Measurements from ENCODE around the gene RNASE2.
A peak's percentile ranks its signal among the peaks of the same experiment; 100 is the strongest.
"Not testable (repeated sequence)": the region's sequence is repeated elsewhere in the genome, so short reads cannot be mapped to it uniquely, and the experiment has no call there.

RNASE2 gene

GRCh38 chr14:20954736-20955537 lies at the start of gene RNASE2:
Gene RNASE2 (plus strand): TSS chr14:20955487. CDS start chr14:20955772, 285 bp downstream.
- DNase-seq (ENCODE audit: low read depth) = not testable (repeated sequence)

GRCh38 chr14:20905676-20906075 lies 49.6 kb upstream of the RNASE2 start:
- no peak for DNase-seq (ENCODE audit: low read depth)

DNA sequence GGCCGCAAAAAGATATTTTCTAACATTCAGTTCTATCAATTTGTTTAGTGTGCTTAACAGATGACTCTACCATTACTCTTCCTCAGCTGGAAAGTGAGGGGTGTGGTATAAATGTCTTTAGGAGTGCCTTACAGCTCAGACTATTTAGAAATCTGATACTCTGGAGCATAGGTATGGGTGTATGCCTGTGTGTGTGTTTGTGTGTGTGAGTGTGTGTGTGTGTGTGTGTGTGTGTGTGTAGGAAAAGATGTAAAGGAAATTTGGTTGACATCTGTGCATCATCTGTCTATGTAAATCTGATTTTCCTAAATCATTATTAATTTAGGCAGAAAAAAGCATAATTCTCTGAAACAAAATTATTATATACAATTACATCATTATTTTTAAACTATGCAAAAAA lies 48.1 kb upstream of the RNASE2 start:
- no peak for DNase-seq (ENCODE audit: low read depth)

DNA sequence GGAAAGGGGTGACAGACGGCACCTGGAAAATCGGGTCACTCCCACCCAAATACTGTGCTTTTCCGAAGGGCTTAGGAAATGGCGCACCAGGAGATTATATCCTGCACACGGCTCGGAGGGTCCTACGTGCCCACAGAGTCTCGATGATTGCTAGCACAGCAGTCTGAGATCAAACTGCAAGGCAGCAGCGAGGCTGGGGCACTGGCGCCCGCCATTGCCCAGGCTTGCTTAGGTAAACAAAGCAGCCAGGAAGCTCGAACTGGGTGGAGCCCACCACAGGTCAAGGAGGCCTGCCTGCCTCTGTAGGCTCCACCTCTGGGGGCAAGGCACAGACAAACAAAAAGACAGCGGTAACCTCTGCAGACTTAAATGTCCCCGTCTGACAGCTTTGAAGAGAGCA lies 44.5 kb upstream of the RNASE2 start:
- not testable (repeated sequence) for DNase-seq (ENCODE audit: low read depth)

DNA sequence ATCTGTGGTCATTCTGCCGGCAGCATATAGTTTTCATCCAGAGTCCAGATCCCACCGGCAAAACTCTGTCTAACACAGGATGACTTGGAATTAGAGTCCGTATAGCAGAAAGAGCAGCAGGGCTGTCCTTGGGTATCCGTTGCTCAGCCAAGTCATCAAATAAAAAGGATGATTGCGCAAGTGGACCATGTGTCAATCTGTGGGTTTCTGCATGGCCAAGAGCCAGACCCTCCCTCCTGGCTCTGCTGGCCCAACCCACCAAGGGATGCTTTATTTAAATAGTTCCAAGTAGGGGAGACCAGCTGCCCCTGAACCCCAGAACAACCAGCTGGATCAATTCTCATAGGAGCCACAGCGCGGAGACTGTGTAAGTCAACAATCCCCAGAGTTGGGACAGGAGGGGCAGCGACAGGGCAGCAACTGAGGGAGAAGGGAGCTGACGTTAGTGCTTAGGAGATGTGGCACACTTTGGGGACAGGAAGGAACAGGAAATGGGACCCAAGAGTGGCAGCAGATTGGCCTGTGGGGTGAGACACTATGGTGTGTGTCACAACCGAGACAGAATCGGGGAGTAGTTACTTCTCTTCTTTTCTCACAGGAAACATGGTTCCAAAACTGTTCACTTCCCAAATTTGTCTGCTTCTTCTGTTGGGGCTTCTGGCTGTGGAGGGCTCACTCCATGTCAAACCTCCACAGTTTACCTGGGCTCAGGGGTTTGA lies 36.1 kb upstream of the RNASE2 start:
- DNase-seq (ENCODE audit: low read depth) = not testable (repeated sequence)

DNA sequence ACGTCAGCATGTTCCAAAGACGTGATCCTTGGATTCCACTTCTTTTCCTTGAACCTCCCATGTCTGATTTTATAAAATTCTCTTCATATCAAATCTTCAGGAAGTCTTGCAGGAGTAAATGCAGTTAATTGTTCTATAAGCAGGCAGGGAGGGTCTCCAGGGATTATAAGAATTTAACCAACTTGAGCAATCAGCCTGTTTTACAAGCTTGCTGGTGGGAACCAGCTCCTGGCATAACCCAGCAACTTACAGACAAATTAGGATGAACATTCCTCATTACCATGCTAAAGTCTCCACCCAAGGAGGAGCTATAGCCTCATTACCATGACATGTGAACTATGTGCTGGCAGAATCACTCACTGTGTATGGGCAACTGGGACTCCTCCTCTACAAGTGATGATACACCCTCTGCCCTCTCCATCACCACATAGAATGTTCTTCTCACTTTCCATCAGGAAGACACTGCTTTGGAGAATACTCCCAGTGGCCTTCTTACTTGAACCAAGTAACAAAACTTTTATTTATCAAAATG lies 31.5 kb upstream of the RNASE2 start:
- not testable (repeated sequence) for DNase-seq (ENCODE audit: low read depth)

- peak; percentile 13 for DNase-seq (ENCODE audit: low read depth)
Observed at GRCh38 chr14:20934148-20934762, 21.0 kb upstream of the RNASE2 start.

GRCh38 chr14:20935303-20935984 lies 19.8 kb upstream of the RNASE2 start:
- no peak for DNase-seq (ENCODE audit: low read depth)

DNA sequence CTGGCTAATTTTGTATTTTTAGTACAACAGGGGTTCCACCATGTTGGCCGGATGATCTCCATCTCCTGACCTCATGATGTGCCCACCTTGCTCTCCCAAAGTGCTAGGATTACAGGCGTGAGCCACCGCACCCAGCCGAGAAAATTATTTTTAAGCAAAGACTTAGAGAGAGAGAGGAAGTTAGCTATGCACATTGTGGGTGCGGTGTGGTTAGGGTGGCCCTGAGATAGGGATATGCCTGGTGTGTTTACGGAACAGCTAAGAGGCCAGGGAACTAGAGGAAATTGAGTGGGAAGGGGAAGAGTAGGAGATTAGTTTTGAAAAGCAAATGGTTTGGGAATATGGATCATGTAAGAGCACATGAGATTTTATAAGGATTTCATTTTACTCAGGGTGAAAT lies 10.1 kb upstream of the RNASE2 start:
- not testable (repeated sequence) for DNase-seq (ENCODE audit: low read depth)

DNA sequence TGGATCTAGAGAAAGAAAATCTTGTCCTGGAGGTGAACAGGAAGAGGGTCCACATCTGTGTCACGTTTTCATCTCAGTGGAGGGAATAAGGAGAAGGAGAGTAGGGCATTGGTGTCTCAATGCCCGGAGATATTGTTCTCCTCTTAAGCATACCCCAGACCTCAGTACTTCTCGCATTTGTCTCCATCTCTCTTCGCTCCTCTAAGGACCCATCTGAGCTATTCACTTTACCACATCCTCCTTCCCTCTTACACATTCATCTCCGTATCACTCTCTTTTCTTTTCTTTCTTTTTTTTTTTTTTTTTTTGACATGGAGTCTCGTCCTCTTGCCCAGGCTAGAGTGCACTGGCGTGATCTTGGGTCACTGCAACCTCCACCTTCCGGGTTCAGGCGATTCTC lies 8.6 kb upstream of the RNASE2 start:
- DNase-seq (ENCODE audit: low read depth) = not testable (repeated sequence)

DNA sequence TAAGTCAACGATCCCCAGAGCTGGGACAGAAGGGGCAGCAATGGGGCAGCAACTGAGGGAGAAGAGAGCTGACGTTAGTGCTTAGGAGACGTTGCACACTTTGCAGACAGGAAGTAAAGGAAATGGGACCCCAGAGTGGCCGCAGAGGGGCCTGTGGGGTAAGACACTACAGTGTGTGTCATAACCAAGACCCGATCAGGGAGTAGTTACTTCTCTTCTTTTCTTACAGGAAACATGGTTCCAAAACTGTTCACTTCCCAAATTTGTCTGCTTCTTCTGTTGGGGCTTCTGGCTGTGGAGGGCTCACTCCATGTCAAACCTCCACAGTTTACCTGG lies 219 bp downstream of the RNASE2 start:
- not testable (repeated sequence) for DNase-seq (ENCODE audit: low read depth)

GRCh38 chr14:20956376-20956976 lies 1.2 kb downstream of the RNASE2 start:
- no peak for DNase-seq (ENCODE audit: low read depth)

DNA sequence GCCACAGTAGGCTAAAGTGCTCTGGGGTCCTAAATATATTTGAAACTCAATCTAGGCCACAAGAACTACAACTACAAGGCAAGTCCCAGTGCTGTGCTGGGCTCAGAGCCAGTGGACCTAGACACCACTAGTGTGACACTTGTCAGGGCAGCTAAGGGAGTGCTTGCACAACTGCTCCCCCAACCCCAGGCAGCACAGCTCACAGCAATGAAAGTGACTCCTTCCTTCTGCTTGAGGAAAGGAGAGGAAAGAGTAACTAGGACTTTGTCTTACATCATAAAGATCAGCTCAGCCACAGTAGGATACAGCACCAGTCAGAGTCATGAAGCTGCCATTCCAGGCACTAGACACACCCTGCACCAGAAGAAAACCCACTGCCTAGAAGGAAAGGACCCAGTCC lies 3.7 kb downstream of the RNASE2 start:
- DNase-seq (ENCODE audit: low read depth) = not testable (repeated sequence)

GRCh38 chr14:20969336-20969735 lies 14.0 kb downstream of the RNASE2 start:
- no peak for DNase-seq (ENCODE audit: low read depth)

GRCh38 chr14:20970647-20970982 lies 15.3 kb downstream of the RNASE2 start:
- DNase-seq (ENCODE audit: low read depth) = no peak

GRCh38 chr14:20970983-20971704 lies 15.9 kb downstream of the RNASE2 start:
- peak; percentile 64 for DNase-seq (ENCODE audit: low read depth)

- DNase-seq (ENCODE audit: low read depth) = no peak
Observed at GRCh38 chr14:20971705-20972021, 16.4 kb downstream of the RNASE2 start.

GRCh38 chr14:20973501-20973900 lies 18.2 kb downstream of the RNASE2 start:
- DNase-seq (ENCODE audit: low read depth) = no peak

DNA sequence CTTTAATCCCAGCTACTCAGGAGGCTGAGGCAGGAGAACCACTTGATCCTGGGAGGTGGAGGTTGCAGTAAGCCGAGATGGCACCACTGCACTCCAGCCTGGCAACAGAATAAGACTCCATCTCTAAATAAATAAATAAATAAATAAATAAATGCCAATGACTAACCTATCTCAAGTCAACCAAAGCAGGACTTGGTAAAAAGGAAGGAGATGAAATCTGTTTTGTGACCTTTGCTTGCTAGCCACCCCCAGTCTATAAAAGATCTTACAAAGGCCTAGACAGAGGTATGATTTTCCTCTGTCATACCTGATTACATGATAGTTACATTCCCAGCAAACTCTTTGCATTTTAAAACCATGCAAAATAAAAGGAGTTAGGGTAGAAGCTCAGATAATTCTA lies 21.0 kb downstream of the RNASE2 start:
- DNase-seq (ENCODE audit: low read depth) = no peak

DNA sequence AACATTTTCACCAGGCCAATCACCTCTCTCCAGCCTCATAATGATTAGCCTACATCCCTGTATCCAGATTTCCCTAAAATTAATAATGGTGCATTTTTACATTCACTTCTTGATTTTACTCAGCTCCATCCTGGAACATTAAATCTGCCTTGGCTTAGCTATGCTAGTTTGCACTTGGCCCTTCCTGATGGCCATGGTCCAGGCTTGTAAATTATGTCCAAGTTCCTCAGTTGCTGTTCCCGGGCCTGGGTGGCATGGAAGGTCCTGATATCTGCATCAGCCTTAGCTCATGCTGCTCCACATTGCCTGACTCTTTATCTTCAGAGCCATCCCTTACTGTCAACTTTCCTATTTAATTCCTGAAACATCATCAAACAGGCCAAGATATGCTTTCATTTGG lies 23.4 kb downstream of the RNASE2 start:
- no peak for DNase-seq (ENCODE audit: low read depth)

- no peak for DNase-seq (ENCODE audit: low read depth)
Observed at GRCh38 chr14:20980906-20981305, 25.6 kb downstream of the RNASE2 start.
